Activated CD8-positive, alpha-beta memory T cell treated with anti-CD3 and anti-CD28 coated beads, Interleukin-2, amount 50 U/mL, for 1 hour (primary cell): ENCODE results near the gene MIGA2.
"Not testable (repeated sequence)": the region's sequence is repeated elsewhere in the genome, so short reads cannot be mapped to it uniquely, and the experiment has no call there.

ENCODE experiments used
- DNase-seq: peaks from one replicate; pipeline ENCODE4 v3.0.0-alpha.2; 2020; ENCODE audit errors: extremely low read depth

Gene MIGA2

DNA sequence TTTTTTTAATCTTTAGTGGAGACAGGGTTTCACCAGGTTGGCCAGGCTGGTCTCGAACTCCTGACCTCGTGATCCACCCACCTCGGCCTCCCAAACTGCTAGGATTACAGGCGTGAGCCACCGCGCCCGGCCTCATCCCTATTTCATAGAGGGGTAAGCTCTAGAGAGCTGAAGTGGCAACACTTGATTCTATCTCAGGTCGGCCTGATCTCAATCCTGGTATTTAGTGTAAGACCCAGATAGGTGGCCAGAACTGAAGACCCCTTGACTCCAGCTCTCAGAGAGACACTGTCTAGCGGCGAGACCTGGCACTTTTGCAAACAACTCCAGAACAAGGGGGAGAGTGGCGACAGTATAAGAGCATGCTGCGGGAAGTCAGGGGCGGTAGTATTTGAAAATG, 588 bp upstream of the MIGA2 start:
- DNase-seq: not testable (repeated sequence)

DNA sequence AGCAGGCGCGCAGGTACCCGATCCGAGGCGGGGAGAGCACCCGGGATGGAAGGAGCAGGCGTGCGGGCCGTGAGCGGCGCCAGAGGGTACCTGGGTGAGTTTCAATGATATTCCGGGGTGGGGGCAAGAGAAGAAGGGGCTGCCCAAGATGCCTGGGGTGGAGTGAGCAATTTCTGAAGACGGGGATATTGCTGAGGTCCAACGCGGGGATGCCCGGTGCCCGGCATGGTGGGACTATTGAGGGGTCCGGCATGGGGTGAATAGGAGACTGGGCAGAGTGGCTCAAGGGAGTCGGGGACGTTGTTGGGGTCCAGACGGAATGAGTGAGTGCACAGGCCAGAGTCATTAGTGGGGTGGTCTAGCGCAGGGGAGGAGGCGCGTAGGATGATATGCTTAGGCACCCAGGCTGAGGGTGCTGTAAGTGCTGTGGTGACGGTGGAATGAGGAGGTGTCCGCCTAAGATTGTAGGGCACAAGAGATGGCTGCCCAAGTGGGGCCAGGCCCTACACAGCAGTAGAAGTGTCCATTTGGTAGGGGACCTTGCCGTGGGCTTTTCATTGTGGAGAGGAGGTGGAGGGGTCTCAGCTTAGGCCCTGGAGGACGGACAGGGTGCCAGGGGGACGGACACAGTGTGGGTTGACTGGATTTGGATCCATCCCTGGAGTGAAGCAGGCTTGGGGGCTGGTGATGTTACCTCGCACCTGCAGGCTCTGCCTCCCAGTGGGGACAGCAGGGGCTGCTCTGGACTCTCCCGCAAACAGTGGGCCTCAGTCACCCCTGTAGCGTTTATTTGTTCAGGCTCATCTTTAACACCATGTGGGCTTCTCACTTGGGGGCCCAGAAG, 719 bp downstream of the MIGA2 start:
- DNase-seq: no peak

DNA sequence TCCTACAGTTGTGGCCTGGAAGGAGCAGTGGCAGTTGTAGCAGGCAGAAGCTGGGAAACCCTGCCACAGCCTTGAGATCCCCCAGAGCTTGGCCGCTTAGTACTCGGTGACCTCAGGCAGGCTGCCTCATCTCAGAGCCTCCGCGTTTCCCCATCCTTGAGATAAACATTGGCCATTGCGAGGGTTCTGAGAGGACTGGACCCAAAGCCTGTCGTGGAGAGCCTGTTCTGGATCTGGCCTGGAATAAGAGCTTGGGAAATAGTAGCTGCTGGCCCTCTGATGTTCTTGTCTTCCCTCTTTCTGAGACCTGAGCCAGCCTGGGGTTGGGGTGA, 1.3 kb downstream of the MIGA2 start:
- no peak for DNase-seq

DNA sequence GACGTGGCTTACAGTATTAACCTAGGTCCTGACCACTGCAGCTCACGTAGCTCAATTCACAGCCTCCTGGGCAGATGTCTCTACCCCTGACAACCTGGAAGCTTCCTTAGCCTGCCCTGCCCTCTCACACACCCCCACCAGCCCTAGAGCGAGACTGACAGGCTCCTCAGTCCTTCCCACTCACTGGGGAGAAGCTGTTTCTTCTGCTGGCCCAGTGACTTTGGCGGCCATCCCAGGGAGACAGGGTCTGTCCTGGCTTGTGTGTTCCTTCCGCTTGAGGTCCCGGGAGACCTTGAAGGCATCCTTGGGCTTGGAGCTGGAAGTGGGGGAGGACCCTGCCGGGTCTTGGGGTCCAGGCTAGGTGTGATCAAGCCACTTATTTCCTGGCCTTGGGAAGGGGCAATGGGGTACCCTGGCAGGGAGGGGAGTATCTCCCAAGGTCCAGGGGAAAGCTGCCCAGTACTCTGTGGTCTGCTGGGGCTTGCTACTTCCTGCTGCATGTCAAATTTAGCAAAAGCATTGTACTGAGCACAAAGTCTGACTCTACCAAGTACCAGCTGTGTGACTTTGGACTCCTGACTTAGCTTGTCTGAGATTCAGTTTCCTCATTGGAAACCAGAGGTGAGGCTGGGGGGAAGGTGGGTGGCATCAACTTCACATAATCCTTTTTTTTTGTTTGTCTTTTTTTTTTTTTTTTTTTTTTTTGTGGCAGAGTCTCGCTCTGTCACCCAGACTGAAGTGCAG, 1.9 kb downstream of the MIGA2 start:
- DNase-seq: no peak

DNA sequence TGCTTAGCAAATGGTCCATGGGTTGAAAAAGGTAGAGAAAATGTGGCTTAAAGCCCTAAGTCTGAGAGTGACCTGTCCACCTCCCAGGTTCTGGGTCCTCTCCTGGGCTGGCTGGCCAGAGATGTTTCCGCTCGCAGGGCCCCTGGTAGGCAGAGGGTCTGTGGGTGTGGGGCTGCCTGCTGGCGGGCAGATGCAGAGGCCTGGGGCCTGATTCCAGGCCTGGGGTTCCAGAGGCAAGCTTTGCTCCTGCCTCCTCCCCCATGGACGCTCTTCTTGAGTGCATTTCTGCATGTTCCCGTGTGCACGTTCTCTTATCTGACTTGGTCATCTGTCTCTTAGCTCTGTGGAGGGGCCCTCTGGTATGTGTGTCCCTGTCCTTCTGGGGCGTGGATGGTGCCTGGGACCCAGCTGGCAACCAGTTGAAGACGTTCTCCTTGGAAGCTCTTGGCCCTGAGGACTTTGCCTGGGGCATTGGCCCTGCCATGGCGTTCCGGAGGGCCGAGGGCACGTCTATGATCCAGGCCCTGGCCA, 3.8 kb downstream of the MIGA2 start:
- DNase-seq: no peak

DNA sequence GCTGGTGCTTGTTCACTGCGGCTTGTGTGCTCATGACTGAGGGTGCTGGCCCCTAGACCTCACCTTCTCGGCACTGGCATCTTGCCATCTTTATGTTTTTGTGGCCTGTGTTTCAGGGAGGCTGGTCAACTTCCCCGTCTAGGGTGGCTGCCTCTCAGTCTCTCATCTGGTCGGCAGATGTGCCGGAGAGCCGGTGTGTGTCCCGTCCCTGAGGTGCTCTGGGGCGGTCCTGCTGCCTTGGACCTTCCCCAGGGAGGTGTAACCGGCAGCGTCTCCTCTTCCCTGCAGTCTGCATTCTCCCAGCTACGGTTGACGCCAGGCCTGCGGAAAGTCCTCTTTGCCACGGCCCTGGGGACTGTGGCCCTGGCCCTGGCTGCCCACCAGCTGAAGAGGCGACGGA, 5.6 kb downstream of the MIGA2 start:
- DNase-seq: no peak

DNA sequence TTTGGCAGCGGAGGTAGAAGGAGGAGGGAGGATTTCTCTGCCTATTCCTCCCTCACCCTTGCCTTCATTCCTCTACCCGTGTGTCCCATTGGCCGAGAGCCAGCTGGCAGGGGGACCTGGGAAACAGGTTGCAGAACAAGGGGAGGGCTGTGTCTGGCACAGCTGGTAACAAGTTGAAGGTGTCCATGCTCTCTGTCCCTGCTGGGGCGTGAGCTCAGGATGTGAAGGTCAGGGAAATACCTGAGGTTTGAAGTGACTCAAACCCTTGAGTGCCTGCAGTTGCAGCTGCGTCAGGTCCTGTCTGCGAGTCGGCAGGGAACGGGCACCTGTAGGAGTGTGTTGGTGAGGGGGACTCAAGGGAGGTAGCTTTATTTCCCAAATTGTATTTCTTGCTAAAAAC, 16.2 kb downstream of the MIGA2 start:
- no peak for DNase-seq

DNA sequence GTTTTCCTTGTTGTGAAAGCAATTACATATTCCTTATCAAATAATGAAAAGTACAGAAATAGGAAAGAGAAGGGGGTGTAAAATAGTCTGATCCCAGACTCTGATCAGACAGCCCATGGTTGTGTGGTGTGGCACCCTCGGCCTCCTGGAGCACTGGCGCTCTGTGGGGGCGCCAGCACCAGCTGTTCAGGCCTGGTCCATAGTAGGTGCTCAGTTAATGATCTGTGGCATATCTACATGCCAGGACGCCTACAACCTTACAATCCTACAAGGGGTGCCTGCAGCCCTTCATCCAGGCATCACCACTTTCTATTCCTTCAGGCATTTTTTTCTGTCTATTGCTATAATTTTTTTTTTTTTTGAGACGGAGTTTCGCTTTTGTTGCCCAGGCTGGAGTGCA, 16.6 kb downstream of the MIGA2 start:
- DNase-seq: no peak

DNA sequence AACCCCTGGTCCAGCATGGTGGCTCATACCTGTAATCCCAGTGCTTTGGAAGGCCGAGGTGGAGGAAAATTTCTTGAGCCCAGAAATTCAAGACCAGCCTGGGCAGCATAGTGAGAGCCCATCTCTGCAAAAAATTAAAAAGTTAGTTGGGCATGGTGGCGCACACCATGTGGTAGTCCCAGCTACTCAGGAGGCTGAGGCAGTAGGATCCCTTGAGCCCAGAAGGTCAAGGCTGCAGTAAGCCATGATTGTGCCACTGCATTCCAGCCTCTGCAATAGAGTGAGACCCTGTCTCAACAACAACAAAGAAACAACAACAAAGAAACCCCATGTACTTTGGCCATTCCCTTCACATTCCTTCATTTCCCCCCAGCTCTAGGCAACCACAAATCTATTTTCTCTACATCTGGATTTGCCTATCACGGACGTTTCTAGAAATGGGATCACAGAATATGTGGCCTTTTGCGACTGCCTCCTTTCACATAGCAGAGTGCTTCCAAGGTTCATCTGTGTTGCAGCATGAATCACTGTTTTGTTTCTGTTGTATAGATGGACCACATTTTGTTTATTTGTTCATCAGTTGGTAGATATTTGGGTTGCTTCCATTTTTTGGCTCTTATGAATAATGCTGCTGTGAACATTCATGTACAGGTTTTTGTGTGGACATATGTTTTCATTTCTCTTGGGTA, 17.9 kb downstream of the MIGA2 start:
- no peak for DNase-seq

DNA sequence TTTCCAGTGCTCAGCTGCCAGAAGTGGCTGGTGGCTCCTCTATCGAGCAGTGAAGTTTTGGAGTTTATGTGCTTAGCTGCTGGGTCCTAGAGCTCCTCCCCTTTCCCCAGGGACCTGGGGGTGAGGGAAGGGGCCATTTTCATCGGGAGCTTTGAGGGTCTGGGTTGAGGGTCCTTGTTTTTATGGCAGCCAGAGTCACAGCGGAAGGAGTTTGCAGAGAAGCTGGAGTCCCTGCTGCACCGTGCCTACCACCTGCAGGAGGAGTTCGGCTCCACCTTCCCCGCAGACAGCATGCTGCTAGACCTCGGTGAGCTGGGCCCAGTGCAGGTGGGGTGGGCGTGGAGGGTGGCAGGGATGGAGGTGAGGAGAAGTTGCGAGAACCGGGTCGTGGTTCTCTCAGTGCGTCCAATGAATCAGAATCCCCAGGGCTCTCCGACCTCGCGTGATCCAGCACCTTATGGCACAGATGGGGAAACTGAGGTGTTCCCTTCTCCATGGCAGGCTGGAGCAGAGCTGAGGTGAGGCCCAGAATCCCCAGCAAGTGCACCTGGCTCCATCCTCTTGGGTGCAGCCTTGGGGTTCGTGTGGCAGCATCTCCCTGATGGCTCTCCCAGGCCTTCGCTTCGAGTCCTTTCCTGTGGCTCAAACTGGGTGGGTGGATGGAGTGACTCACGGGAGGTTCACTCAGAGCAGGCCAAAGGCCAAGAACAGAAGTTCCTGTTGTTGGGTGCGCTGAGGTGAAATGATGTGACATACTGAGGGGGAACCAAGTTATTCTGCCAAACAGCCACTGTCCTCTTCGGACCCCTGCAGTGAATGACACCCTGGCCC, 22.8 kb downstream of the MIGA2 start:
- DNase-seq: no peak

DNA sequence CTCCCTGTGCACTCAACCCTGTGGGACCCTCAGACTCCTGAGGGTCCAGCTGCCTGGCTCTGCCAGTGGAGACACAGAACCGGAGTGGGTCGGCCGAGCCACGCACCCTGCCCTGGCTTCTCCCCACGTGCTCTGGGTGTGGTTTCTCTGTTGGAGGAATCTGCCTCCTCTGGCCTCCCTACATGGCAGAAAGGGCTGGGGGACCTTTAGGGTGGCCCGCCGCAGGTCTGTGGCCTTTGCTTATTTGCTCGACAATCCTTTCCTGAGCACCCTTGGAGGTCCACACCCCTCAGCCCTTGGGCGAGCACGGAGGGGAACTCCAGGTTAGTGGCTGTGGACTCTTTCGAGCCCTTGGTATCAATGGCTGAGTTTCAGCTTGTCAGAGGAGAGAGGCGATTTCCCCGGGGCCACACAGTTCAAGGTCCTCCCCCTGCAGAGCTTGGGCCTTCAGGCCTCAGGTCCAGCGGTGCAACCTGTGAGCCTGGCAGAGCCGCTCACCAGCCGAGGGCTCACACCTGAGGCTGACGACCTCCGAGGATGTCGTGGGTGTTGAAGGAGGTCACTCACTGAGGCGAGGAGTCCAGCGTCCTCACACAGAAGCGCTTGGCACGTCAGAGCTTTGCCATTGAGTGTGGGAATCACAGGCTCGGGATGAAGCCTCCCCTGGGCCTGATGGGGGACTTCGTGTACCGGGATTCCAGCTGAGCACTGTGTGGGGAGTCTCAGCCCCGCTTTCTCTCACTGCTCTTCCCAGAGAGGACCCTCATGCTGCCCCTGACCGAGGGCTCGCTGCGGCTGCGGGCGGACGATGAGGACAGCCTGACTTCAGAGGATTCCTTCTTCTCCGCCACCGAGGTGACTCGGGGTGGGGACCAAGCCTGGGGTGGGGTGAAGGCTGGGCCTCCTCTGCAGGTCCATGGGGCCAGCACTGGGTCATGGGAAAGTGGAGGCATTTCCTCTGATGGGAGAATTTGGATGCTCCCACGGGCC, 23.7 kb downstream of the MIGA2 start:
- no peak for DNase-seq

DNA sequence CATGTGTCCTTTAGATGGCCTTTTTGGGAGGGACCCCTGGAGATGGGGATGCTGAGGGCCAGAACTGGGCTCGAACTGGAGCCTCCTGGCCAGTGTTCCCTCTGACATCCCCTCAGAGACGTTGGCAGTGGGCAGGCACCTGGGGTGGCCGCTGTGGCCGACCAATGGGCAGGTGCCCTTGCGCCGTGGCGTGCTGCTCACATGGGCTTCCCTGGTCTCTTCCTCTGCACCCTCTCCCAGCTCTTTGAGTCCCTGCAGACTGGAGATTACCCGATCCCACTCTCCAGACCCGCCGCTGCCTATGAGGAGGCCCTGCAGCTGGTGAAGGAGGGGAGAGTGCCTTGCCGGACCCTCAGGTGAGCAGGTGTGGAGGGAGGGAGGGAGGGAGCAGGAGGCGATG, 24.6 kb downstream of the MIGA2 start:
- DNase-seq: no peak

DNA sequence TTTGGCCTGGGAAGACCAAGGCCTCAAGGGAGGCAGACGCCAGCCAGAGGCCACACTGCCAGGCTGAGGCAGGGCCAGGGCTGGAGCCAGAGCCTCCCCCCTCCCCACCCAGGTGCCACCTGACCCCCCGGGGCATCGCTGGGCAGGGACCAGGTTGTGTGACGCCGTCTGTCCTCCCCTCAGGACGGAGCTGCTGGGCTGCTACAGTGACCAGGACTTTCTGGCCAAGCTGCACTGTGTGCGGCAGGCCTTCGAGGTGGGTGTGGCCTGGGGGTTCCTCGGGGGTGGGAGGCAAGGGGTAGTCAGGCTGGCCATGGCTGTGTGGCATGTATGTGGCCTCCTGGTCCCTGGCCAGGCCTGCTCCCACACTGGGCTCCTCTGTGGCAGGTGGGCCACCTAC, 26.6 kb downstream of the MIGA2 start:
- DNase-seq: no peak

DNA sequence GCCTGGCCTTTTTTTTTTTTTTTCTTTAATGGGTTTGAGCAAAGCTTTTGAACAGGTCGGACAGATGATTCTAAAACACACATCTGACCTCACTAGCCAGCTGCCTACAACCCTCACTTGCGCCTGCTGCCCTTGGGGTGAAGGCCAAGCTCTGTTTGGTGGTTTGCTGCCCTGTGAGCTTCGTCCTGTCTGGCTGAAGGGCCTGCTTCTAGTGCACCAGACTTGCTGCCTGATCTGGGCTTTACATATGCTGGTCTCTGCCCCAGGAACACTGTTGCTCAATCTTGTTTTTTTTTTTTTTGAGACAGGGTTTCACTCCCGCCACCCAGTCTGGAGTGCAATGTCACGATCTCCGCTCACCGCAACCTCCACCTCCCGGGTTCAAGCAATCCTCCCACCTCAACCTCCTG, 28.1 kb downstream of the MIGA2 start:
- no peak for DNase-seq

DNA sequence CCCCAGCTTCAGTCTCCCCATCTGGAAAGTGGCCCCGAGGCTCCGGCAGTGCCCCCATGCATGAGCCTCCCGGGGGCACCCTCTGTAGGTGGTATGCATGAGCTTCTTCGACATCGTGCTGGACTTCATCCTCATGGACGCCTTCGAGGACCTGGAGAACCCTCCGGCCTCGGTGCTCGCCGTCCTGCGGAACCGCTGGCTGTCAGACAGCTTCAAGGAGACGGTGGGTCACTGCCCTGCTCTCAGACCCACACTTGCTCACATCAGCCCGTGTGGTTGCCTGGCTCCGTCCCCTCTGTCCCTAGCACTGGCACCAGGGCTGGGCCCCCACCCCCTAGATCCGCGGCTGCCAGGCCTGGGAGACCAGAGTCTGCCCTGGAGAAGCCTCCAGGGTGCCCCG, 31.7 kb downstream of the MIGA2 start:
- DNase-seq: no peak

DNA sequence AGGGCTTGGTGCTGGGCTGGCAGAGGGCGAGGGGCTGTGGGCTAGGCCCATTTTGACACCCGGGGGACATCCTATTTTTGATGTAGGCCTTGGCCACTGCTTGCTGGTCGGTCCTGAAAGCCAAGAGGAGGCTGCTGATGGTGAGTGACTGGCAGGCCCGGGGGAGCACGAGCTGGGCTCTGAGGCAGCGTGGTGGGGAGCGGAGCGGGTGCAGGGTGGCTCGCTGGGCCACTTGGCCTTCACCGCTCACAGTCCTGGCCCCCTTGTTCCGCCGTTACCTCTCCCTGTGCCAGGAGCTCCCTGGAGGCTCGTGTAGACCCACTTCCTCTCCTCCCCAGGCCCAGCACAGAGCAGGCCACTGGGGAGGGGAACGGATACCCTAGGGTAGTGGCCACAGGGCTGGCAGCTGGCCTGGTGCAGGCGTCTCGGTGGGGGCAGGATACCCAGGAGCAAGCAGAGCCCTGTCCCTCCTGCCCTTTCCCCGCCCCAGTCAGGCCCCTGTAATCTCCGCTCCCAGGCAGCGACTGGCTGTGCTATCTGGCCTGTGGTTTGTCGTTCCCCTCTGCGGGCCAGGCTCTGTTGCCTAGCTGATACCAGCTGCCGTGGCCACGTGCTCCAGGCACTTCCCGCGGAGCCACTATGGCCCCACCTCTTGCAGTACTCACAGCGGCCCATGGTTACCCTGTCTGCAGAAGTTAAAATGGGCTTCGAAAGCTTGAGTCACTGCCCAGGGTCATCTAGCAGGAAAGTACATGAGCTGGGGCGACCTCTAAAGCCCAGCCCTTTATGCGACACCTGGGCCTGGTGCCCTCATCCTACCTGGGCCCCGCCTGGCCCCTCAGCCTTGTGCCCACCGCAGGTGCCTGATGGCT, 32.8 kb downstream of the MIGA2 start:
- peak; percentile 20 for DNase-seq

DNA sequence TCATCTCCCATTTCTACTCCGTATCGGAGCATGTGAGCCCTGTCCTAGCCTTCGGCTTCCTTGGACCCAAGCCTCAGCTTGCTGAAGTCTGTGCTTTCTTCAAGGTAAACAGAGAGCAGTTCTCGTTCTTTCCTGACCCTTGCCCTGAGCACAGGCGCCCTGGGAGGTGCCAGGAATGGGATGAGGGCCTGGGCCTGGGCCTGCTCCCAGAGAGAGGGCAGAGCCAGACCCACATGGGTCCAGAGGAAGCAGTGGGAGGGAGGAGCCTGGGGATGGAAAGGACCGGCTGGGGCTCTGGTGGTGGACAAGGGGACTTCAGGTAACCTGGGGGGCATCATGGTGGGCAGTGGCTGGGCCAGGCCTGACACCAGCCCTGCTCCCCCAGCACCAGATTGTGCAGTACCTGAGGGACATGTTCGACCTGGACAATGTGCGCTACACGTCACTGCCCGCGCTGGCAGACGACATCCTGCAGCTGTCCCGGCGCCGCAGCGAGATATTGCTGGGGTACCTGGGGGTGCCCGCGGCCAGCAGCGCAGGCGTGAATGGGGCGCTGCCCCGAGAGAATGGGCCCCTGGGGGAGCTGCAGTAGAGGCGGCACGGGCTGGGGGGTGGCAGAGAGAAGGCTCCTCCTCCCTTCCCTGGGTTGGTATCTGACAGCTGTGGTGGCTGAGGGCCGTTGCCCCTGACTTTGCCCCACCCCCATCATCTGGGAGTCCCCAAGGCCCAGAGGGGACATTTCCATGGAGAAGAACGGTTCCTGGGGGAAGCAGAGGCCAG, 33.6 kb downstream of the MIGA2 start:
- DNase-seq: no peak

DNA sequence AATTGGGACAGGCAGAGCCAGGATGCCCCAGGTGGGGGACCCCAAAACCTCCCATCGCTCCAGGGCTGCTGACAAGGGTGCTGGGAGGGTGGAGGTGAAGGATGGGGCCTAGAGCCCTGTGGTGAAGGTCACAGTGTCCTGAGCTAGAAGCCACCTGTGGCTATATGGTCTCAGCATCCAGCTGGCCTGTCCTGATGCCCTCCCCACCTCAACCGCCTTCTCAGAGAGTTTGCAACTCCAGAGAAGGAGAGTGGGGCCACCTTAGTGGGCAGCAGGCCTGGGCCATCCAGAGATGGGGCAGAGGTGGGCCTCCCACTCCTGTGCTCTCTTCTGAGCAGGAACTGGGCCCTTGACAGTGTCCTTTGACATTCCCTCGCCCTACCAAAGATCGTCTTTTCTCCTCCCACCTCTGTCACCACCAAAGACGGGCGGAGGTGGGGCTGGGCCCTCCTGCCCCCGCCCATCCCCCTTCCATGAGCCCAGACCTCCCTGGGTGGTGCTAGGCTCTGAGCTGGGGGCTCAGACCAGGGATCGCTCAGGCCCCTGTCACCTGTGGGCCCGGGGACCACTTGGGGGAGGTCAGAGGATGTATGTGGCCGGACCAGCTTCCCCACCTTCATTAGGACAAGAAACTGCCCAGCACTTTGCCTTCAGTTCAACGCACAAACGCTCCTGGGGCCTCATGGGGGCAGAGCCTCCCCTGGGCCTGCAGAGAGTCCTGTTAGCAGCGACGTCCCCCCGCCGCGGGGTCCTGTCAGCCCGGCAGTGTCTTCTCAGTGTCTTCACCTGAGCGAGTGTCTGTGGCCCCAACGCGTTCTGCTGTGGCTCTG, 34.5 kb downstream of the MIGA2 start:
- no peak for DNase-seq
